Measurements from ENCODE around the gene ACACB.
"Not testable (repeated sequence)": the region's sequence is repeated elsewhere in the genome, so short reads cannot be mapped to it uniquely, and the experiment has no call there.

Gene ACACB

DNA sequence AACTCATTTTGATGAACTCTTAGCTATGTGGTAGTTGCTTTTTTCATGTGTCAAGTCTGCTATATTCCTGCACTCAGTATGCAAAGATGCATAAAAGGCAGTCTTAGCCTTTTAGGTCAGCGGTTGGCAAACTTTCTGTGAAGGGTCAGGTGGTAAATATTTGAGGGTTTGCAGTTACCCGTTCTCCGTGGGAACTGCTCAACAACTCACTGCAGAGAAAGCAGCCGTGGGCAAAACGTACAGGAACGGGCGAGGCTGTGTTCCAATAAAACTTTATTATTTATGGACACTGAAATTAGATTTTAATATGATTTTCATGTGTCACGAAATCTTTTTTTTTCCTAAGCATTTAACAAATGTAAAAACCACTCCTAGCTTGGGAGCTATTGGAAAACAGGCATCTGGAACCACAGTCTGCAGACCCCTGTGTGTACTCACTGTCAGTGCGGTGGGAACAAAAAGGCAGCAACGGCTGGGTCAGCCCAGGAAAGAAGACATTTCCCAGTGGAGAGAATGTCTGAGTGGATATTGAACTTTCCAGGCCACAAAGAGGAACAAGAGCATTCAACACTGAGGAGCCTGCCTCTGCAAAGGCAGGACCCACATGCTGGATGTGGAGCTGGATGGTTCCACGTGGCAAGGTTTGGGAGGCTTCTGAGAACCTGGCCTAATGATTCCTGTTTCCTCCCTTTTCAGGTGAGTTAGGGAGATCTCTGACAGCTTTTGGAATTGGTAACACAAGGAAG lies 3.5 kb upstream of the ACACB start:
- no peak for DNase-seq

DNA sequence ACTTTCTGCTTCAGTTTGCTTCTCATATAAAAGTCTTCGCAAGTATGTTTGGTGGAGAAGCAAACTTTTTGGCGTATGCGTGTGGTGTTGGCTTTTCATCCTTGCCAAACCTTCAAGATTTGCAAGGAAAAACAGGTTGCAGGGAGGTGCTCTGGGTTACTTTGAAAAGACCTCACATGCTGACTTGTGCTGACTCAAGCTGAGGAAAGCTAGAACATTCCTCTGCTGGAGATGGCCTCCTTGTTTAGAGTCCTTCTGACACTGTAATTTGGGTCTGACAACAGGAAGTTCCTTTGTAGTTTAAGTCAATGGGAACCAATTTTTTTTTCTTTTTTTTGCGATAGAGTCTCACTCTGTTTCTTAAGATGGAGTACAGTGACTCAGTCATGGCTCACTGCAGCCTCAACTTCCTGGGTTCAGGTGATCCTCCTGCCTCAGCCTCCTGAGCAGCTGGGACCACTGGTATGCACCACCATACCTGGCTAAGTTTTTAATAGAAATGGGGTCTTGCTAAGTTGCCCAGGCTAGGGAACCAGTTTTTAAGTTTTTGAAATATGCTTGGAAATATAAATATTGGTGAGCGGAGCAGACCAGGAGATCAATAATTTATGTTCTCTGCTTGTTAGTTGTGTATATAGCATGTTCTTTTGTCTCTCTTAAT lies 2.6 kb upstream of the ACACB start:
- DNase-seq, result no peak

DNA sequence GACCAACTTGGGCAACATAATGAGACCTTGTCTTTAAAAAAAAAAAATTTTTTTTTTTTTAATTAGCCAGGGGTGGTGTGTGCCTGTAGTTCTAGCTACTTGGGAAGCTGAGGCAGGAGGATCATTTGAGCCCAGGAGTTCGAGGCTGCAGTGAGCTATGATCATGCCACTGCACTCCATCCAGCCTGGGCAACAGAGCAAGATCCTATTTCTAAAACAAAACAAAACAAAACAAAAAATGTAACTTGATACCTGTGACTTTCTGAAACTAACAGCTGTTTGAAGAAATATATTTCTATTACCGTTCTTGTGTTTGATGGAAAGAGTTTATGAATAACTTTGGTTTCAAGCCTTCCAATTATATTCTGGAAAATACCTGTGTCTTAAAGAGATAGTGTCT lies 1.7 kb upstream of the ACACB start:
- no peak for DNase-seq

DNA sequence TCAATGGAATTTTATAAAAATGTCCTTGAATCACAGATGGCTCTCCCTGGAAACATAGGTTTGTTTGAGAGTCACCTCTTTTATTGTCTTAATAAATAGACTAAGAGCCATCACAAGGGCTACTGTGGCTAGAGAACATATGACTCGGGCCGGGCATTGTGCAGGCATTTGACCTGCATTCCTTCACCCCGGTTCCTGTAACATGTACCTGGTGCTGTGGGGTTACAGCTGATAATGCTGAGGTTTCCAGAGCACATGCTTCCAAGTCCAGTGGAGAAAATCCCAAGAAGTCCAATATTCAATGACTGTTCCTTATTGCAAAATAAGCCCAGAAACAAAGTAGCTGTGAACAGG lies 1.0 kb upstream of the ACACB start:
- no peak for DNase-seq

DNA sequence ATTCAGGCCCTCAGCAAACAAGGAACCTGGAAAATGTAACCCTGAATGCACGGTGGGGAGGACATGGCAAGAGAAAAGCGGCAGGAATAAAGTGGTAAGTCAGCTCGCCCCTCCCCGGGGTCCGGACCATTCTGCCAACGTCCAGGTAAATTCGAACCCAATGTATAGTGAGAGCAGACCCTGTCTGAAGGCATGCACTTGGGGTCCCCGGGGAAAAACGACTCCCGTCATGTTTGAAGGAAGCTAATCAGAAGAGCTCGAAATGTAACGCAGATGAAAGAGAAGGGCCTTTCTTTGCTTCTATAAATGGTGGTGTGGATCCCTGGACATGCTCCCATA lies 193 bp downstream of the ACACB start:
- no peak for DNase-seq

DNA sequence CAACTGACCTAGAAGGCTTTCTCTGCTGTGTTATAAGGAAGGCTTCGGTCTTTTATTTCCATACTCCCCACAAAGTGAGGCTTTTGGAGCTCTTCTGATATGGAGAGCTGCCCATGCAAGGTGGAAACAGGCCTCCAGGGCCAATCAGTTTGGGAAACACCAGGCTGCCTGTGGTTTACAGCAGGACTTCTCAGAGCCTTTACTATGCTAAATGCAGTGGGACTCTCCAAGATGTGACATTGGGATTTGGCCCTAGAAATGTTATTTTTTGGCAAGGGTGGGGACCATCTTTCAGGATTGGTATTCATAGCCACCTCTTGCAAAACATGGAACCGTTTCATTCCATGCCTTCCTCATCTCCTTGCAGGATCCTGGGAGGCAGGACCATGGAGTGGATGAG lies 3.7 kb downstream of the ACACB start:
- no peak for DNase-seq

DNA sequence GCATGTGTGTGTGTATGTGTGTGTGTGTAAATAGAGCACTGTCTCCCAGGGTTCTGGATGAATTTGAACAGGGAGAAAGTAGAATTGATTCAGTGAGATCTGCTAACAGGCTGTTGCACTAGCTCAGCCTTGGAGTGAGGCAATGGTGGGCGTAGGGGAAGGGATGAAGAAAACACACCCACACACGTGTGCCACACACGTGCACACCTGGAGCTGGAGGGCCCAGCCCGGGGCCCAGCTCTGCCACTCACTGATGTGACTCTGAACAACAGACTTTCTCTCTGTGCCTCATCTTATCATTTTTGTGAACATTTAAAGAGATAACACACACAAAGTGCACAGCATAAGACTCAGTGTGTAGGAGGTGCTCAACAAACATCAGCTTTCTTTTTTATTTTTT lies 4.2 kb downstream of the ACACB start:
- DNase-seq, result no peak

DNA sequence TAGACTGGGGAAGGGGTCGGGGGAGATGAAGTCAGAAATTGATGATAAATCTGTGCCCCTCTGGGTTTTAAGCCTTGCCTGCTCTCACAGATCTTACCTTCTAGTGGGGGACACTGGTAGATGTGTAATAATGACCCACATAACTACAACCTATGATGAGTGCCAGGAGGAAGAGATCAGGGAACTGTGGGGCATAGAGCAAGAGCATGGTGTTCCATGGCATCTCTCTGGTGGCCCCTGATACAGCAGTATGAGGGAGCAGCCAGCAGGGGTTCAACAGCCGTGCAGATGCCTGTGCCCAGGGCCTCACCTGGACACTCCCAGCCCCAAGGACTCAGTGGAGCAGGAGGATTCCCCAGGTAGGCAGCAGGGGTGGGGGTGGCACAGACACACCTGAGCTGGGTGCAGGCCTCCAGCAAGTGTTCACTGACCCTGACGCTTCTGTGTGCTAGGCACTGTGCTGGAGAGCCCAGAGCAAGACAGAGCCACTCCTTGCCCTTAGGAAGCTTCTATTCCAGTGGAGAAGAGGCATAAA lies 5.0 kb downstream of the ACACB start:
- no peak for DNase-seq

DNA sequence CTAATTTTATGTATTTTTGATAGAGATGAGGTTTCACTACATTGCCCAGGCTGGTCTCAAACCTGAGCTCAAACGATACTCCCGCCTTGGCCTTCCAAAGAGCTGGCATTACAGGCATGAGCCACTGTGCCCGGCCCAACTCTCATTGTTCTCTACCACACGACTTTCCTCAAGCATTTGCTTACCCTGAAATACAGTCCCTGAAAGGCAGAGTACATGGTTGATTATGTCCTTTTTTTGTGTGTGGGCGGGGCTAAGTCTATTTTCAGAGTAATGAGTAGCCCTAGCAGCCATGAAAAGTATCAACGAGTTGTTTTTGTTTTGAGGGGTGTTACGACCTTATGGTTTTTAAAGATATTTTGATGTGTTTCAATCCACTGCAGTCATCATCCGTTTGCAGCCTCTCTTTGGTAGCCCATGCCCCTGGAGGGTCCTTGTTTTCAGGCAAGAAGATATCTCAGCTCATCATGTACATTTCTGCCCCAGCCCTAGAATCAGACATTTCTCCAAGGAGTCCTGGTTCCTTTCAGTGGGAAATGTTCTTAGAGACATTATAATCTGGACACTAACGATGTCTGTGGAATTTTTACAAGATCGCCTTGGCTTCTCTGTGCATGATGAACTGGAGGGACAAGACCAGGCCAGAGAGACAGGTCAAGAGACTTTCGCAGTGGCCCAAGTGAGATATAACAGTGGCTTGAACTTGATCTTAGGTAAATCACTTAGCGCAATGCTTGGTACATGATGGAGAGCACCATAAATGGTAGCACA lies 8.7 kb downstream of the ACACB start:
- no peak for DNase-seq

DNA sequence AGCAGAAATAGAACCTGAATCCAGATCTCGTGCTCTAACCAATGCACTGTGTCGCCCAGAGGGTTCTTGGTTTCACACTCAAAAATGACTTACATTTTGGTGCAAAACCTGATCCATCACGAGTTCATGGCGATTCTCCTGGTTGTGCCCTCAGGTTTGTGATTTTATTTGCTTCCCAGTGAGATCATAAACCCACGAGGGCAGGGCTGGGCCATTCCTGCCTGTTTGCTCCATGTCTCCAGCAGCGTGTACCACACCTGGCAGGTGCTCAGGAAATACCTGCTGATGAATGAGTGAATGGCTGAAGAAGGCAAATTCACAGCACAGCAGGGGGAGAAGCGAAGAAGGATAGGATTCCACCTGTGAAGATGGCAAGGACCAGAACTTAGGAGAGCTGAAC lies 9.4 kb downstream of the ACACB start:
- no peak for DNase-seq

DNA sequence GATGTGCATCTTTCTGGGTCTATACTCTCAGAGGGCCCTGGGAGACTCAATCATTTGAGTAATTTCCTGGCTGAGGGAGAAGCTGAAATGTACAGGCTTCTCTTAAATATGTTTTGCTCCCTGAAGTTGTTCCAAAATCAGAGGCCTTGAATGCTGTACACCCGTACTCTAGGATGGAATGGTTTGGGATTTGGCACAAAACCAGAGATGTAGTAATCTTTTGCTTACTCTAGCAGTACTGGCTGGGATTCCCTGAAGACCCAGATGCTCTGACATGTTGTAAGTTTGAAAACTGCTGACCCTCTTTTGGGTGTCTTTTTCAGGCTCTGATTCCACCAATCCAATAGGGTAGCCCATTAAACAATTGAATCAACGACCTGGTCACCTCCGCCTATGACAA lies 10.4 kb downstream of the ACACB start:
- DNase-seq, result no peak

DNA sequence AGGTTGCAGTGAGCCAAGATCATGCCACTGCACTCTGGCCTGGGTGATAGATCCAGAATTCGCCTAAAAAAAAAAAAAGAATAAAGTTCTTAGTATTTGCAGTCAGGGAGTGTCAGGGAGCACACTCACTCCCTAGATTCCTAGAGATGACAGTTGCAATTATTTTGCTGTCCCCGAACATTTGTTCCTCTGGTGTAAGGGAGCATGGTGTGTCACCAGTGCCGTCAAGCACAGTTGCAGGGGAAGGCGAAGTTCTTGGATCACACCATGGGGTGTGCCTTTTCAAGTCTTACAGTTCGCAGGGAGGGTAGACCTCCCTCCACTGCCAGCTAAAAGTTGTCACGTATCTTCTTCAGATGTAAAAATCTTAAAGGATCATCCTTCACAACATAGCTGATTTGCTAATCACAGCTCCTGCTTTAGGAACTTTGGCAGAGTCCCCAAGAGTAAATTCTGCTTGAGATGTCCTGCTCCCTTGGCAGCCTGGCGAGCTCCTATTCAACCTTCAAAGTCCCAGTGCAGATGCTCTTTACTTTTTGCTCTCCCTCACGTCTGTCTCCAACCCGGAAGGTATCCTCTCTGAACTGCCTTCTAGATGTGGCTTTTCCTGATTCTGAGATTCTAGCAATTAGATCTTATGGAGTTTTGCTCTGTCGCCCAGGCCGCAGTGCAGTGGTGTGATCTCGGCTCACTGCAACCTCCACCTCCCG lies 11.3 kb downstream of the ACACB start:
- no peak for DNase-seq

DNA sequence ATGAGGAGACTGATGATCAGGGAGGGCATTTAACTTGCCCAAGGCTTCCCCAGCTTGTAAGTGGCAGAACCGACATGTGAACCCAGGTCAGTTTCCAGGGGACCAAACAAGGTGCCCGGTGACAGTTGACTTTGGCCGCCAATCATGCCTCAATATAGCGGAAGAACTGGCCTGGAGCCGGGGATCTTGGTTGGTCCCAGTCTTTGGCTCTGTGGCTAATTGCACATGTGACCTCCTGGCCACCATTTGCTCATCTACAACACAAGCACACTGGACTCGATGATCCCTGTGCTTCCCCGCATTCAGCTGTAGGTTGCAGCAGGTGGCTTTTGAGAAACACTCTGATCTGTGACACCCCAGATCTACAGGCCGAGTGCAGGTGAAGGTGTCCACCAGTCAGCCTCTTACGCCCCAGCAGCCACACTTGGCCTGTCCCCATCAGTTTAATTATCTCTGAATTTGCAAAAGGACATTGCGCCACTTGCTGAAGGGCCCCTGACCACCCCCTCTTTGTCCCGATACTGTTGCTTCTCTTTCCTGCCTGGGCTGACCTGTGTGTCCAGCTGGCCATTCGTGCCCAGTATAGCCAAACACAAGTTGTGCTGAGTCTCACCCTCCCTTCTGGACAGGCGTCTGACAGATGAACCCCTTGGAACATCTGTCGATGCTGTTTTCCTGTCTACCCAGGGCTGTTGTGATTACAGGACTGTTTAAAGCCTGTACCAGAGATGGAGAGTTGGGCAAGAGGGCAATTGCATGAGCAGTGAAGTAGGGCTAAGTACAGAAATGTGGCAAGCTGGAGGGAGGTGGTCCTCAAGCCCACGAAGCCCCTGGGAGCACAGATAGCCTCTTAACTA lies 14.1 kb downstream of the ACACB start:
- no peak for DNase-seq

DNA sequence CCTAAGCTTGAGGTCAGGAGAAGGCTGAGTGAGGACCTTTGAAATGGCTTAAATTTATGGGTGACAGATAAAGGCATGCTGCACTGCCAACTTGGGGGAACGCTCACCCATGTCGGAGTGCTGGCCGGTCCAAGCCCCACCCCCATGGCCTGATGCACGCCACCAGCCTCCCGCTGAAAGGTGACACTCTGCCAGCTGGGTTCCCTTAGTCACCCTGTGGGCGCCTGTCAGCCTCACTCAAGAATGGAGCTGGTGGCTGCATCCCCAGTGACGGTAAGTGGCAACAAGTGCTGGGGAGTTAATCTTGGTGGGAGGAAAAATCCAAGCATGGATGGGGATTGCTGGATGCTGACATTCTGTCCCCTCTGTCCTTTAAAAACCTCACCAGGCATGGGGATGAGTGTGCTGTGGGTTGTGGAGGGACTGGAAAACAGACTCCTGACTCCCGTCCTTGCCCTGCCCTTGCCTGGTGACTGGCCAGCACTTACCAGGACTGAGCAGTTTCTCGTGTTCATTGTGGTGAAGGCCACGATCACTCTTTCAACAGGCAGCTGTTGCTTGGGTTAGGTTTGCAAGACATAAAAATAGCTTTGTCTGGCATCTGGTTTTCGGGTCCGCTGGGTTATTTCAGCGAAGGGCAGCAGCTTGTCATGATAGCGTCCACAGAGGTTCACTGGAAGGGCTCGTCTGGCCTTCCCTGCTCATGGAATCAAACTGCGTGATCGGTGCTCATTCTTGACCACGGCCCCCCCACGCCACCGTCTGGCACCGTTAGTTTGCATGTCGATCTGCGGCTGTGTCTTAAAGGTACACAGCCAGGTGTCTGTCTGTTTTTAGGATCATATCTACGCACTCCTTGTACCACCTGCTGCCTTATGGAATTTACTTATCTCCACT lies 15.0 kb downstream of the ACACB start:
- no peak for DNase-seq

DNA sequence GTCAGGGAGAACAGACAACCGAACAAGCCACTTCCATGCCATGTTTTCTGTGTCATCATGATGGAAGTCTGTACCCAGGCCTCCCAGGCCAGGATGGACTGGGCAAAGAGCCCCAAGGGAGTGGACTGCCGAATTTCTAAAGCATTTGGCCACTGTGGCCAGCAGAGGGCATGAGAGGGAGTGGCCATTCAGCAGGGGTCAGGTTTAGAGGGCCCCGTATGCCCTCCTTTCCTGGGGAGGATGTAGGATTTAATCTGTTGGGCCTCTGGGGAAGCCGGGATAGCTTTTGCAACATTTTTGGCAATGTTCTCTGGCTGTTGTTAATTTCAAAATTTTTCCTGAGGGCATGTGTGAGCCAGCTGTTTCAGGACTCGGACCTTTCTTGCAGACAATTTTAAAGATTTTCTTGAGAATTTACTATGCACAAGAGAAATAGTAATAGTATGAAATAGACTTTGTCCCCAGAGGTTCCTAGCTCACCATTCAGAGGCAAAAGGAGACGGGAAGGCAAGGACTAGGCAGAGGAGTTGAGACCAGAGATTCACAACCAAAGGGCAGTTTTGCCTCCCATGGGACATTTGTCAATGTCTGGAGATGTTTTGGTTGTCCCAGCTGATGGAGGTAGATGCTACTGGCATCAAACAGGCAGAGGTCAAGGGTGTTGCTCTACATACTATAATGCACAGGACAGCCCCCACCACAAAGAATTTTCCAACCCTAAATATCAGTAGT lies 18.0 kb downstream of the ACACB start:
- no peak for DNase-seq

DNA sequence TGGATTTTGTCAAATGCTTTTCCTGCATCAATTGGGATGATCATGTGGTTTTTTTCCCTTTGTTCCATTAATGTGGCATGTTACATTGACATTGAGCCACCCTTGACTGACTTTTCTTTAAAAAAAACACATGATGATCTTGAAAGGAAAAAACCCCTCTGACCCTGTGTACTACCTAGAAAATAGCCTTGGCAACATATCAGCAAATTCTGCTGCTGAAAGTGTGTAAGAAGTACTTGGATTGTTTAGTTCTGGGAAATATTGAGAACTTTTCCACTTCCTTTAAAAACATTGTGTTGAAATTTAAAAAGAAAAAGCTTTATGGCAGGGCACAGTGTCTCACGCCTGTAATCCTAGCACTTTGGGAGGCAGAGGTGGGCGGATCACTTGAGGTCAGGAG lies 20.7 kb downstream of the ACACB start:
- DNase-seq, result no peak

DNA sequence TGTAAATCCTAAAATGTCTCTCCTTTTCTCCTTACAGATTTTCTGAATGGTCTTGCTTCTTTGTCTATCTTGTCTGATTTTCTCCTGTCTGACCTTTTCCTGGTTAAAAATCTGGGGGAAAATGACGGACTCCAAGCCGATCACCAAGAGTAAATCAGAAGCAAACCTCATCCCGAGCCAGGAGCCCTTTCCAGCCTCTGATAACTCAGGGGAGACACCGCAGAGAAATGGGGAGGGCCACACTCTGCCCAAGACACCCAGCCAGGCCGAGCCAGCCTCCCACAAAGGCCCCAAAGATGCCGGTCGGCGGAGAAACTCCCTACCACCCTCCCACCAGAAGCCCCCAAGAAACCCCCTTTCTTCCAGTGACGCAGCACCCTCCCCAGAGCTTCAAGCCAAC lies 23.0 kb downstream of the ACACB start:
- no peak for DNase-seq

DNA sequence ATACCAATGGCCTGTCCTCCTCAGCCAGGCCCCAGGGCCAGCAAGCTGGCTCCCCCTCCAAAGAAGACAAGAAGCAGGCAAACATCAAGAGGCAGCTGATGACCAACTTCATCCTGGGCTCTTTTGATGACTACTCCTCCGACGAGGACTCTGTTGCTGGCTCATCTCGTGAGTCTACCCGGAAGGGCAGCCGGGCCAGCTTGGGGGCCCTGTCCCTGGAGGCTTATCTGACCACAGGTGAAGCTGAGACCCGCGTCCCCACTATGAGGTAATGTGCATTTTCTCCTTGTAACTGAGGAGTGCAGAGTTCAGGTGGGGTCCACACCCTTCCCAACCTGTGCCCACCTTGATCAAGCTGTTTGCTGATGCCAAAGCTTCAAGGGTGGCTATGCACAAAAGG lies 23.4 kb downstream of the ACACB start:
- DNase-seq, result no peak

DNA sequence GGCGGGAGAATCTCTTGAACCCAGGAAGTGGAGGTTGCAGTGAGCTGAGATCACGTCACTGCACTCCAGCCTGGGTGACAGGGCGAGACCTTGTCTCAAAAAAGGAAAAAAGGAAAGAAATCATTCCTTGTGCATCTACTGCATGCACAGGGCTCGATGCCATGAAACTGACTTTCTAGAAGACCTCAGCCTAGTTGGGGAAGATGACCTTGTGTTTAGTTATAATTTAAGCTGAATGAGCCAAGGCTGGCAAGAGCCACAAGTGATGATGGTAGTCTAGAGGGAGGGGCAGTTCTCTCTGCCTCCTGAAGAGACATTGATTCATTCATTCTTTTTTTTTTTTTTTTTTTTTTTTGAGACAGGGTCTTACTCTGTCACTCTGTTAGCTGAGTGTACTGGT lies 24.2 kb downstream of the ACACB start:
- no peak for DNase-seq

DNA sequence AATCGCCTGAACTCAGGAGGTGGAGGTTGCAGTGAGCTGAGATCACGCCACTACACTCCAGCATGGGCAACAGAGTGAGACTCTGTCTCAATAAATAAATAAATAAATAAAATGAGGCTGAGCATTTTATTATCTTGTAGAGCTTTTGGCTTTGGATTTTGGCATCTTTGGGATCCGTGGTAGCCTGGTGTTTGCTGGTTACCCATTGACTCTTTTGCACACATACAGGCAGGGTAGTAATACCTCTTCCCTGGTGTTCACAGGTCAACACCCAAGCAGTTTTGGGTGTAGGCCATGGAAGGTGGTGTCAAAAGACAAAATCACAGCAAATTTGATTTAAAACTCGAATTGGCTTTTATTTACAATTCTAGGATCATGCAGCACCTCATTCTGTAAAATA lies 27.8 kb downstream of the ACACB start:
- DNase-seq, result no peak

DNA sequence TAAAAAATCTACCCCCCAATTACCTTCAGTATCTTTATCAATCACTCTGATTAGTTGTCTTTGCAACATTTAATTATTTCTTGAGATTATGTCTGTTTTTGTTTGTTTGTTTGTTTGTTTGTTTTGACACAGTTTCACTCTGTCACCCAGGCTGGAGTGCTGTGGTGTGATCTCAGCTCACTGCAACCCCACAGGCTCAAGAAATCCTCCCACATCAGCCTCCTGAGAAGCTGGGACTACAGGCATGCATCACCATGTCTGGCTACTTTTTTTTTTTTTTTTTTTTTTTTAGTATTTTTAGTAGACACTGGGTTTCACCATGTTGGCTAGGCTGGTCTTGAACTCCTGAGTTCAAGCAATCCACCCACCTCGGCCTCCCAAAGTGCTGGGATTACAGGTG lies 30.7 kb downstream of the ACACB start:
- DNase-seq, result not testable (repeated sequence)
